Measurements from ENCODE around the gene JRKL.
"Not testable (repeated sequence)": the region's sequence is repeated elsewhere in the genome, so short reads cannot be mapped to it uniquely, and the experiment has no call there.

JRKL gene

GRCh38 chr11:96394773-96395172 is 5.0 kb downstream of the JRKL start:
- DNase-seq (ENCODE audit: low spot score), result no peak

- DNase-seq (ENCODE audit: low spot score), result no peak
Measured at GRCh38 chr11:96396637-96397036, 6.8 kb downstream of the JRKL start.

- DNase-seq (ENCODE audit: low spot score), result no peak
Measured at GRCh38 chr11:96397863-96398262, 8.1 kb downstream of the JRKL start.

GRCh38 chr11:96400697-96401096 is 10.9 kb downstream of the JRKL start:
- DNase-seq (ENCODE audit: low spot score), result no peak

- DNase-seq (ENCODE audit: low spot score), result not testable (repeated sequence)
Measured at GRCh38 chr11:96411412-96411811, 21.6 kb downstream of the JRKL start.

GRCh38 chr11:96412761-96413381 is 23.1 kb downstream of the JRKL start:
- DNase-seq (ENCODE audit: low spot score), result no peak

GRCh38 chr11:96413408-96413807 is 23.6 kb downstream of the JRKL start:
- no peak for DNase-seq (ENCODE audit: low spot score)

- DNase-seq (ENCODE audit: low spot score), result peak; percentile 55
Measured at GRCh38 chr11:96424693-96425092, 34.9 kb downstream of the JRKL start.

- no peak for DNase-seq (ENCODE audit: low spot score)
Measured at GRCh38 chr11:96430668-96431067, 40.9 kb downstream of the JRKL start.

GRCh38 chr11:96432654-96433053 is 42.8 kb downstream of the JRKL start:
- DNase-seq (ENCODE audit: low spot score), result not testable (repeated sequence)

All from RKO (cell line).